Amniotic stem cell (primary cell): ENCODE data around the gene HIP1R.
A peak's percentile ranks its signal among the peaks of the same experiment; 100 is the strongest.
"Not testable (repeated sequence)": the region's sequence is repeated elsewhere in the genome, so short reads cannot be mapped to it uniquely, and the experiment has no call there.

Source experiments
- DNase-seq: peaks from one replicate; lab custom pipeline; 2025; lab: John Stamatoyannopoulos, UW

Gene HIP1R

DNA sequence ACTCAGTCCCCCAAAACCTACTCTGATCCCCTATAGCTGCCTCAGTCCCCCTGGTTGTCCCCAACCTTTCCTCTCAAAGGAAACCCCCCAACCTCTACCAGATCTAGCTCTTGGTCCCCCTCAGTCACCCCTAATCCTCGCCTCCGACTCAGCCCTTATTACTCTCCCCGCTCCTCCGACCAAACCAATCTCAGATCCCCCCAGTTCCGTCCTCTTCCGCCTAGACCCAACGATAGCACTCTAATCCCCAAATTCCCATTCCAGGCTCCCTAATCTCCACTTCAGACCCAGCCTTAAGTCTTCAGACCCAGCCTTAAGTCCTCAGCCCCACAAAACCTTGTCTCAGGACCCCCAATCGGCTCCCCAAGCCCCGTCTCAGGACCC lies 60.1 kb downstream of the HIP1R start:
- no peak for DNase-seq

DNA sequence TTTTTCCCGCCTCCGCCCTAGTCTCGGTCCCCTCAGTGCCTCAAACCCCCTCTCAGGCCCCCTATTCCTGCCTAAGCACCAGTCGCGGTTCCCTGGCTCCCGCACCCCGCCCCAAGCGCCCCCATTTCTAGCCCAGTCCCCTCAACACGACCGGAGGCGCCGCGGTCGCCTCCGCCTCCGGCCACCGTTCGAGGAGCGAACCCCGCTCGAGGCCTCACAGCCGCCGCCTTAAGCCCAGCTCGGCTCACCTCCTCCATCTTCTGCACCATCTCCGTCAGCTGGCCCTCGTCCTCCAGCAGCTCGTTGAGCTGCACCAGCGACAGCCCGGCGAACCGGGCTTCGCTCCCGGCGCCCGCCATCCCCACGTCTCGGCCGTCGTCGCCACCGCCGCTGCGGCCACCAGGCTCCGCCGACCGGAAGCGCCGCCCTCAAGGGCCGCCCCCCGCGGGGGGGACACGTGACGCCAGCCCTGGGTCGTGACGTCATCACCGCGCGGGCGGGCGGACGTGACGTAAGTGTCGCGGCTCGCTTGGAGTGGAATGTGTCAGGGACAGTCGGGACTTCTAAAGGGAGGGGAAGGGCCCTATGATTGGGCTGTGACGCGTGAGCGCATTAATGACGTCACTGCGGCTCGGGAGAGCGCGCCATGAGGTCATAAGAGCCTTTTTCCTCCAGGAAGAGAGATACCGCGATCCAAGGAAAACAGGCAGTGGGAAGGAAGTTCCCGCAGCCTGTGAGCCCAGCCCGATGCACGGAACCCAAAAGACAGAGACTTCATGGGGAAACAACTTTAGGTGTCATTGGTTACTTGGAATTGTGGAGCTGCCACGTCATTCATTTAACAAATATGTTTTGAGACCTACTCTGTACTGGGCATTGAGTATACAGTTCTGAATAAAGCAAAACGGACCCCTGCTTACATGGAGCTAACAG lies 60.7 kb downstream of the HIP1R start, which contains the start of gene VPS37B:
Gene VPS37B (minus strand): TSS at position 421 of the 933 bp plus-strand sequence. CDS start 62 bp downstream, at position 359.
- peak; percentile 75 for DNase-seq

- no peak for DNase-seq
These were observed 61.4 kb downstream of the HIP1R start for GRCh38 chr12:122896662-122897061.

DNA sequence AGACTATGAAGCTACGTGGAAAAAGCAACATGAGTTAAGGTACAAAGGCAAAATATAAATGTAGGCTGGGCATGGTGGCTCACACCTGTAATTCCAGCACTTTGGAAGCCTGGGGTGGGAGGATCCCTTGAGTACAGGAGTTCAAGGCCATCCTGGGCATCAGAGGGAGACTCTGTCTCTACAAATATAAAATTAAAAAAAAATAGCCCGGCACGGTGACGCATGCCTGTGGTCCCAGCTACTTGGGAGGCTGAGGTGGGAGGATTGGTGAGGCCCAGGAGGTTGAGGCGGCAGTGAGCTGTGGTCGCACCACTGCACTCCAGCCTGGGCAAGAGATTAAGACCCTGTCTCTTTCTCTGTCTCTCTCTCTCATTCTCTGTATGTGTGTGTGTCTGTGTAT lies 64.6 kb downstream of the HIP1R start:
- no peak for DNase-seq

GRCh38 chr12:122902854-122903692 lies 67.8 kb downstream of the HIP1R start:
- DNase-seq = no peak

GRCh38 chr12:122903693-122904034 lies 68.4 kb downstream of the HIP1R start:
- DNase-seq = no peak

DNA sequence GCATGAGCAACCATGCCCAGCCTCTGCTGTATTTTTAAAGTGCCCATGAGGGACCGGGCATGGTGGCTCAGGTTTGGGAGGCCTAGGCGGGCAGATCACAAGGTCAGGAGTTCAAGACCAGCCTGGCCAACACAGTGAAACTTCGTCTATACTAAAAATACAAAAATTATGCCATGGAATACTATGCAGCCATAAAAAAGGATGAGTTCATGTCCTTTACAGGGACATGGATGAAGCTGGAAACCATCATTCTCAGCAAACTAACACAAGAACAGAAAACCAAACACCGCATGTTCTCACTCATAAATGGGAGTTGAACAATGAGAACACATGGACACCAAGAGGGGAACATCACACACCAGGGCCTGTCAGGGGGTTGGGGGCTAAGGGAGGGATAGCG lies 70.0 kb downstream of the HIP1R start:
- not testable (repeated sequence) for DNase-seq

- no peak for DNase-seq
These were observed 73.7 kb downstream of the HIP1R start for GRCh38 chr12:122908915-122909314.

- DNase-seq = no peak
These were observed 74.4 kb downstream of the HIP1R start for GRCh38 chr12:122909442-122910288.
